ENCODE measurements around the gene ERFL.

The ERFL gene

DNA sequence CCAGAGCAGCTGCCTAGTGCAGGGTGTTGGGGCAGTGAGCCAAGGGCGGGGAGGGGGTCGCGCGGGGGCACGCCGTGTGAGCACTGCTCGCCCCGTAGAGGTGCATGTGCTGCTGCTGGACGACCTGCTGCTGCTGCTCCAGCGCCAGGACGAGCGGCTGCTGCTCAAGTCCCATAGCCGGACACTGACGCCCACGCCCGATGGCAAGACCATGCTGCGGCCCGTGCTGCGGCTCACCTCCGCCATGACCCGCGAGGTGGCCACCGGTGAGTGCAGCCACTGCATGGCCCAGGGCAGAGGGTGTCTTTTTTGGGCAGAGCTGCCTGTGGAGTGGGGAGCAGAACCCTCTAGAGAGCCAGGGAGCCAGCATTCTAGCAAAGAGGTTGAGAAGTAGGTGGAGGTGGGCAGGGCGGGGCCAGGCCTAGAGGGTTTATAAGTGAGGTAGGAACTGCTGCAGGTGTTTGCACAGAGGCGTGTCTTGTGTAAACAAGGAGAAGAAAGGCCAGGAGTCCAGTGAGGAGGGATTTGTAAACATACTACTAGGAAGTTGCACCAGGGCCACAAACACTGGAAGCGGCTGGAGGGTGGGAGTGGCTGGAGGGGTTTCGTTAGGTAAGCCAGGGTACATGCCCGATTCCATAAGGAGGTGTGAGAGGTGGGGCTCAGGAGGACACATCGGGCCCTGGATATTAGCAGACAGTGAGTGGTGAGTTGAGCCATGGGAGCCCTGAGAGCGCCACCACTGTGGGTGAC lies 24.0 kb downstream of the ERFL start:
- Mint-ChIP-seq H3K4me3 (no peak overlapping the region), H3K9me3 (no peaks in the 10 kb centered on the region), H3K36me3 (peaks cover 96% of the 10 kb centered on the region), H3K27ac (peak overlapping the region; percentile 60), H3K4me1 (peaks cover 28% of the 10 kb centered on the region)
- no peak for ATAC-seq
- DNase-seq (ENCODE audit: low spot score in 2 of 2), result no peak

DNA sequence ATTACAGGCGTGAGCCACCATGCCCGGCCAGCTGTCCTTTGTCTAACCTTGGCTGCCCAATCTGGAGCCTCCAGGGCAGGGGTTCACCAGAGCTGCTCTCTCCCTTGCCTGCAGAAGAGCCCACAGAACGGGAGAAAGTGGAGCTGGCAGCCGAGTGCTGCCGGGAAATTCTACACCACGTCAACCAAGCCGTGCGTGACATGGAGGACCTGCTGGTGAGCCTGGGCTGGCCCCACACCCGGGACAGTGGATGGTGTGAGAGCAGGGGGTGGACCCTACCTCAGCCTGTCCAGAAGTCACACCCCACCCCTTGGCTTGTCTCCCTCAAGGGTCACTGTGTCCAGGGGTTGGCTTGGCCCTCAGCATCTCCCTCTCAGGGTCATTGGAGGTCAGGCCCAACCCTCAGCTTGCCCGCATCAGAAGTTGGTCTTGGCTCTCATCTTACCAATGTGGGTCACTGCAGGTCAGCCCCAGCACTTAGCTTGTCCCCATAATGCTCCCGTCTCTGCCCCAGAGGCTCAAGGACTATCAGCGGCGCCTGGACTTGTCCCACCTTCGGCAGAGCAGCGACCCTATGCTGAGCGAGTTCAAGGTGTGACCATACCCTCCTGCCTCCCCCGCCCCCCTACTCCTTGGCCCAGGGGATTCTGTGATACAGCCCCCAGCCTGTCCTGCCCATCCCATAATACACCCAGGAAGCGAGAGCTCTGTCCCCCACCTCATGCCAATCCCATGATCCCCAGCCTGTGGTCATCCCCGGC lies 24.9 kb downstream of the ERFL start:
- Mint-ChIP-seq H3K27ac (no peak overlapping the region), H3K36me3 (peaks cover 96% of the 10 kb centered on the region), H3K4me3 (no peak overlapping the region), H3K9me3 (no peaks in the 10 kb centered on the region), H3K4me1 (peaks cover 29% of the 10 kb centered on the region)
- no peak for DNase-seq (ENCODE audit: low spot score in 2 of 2)
- ATAC-seq, result no peak

DNA sequence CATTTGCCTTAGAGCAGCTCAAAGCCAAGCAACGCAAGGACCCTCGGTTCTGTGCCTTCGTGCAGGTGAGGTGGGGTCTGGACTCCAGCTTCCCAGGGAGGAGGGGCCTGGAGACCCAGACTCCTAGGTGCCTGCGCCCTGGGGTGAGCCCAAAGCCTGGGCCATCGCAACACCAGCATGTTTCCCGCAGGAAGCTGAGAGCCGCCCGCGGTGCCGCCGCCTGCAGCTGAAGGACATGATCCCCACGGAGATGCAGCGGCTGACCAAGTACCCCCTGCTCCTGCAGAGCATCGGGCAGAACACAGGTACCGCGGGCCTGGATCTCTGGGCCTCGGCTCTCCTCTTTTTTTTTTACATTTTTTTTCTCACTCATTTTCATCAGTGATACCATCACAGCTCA lies 25.7 kb downstream of the ERFL start:
- DNase-seq (ENCODE audit: low spot score in 2 of 2) (no peak), ATAC-seq (no peak)
- H3K27ac Mint-ChIP-seq, result no peak overlapping the region
- peaks cover 100% of the 10 kb centered on the region for H3K36me3 Mint-ChIP-seq
- peaks cover 36% of the 10 kb centered on the region for H3K4me1 Mint-ChIP-seq
- H3K4me3 Mint-ChIP-seq, result no peak overlapping the region
- no peaks in the 10 kb centered on the region for H3K9me3 Mint-ChIP-seq

DNA sequence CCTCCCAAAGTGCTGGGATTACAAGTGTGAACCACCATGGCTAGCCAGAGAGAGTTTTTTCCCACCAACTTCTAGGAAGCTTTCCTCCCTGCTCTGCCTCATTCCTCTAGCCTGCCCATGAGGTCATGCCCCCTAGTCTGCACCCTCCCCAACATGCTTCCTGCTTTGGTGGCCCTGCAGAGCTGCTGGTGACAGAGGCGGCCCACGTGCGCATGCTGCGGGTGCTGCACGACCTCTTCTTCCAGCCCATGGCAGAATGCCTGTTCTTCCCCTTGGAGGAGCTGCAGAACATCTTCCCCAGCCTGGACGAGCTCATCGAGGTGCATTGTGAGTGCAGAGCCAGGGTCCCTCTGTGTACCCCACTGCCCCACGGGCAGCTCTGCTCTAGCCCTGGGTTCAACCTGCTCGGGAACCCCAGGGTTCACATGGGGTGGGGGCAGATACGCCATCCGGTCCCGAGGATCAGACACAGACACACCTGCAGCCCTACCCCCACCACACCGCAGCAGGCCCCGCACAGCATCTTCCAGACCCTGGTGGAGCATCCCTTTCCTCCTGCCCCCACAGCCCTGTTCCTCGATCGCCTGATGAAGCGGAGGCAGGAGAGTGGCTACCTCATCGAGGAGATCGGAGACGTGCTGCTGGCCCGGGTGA lies 26.4 kb downstream of the ERFL start:
- no peak for ATAC-seq
- peaks cover 97% of the 10 kb centered on the region for H3K36me3 Mint-ChIP-seq
- peak overlapping the region; percentile 52 for H3K27ac Mint-ChIP-seq
- no peak overlapping the region for H3K4me3 Mint-ChIP-seq
- H3K4me1 Mint-ChIP-seq, result peaks cover 38% of the 10 kb centered on the region
- no peaks in the 10 kb centered on the region for H3K9me3 Mint-ChIP-seq
- DNase-seq (ENCODE audit: low spot score in 2 of 2), result no peak

DNA sequence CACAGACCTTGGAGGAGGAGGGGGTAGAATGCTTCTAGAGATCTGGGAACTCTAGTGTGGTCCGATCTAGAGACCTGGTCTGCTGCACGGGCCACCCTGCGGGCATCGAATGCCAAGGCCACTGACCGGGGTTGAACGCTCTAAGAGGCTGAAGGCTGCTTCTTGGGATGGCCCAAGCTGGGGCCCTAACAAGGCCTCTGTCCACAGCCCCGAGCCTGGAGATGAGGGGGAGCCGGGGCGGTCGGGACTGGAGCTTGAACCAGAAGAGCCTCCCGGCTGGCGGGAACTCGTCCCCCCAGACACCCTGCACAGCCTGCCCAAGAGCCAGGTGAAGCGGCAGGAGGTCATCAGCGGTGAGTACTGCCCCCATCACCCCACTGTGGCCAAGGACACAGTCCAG lies 30.0 kb downstream of the ERFL start:
- H3K9me3 Mint-ChIP-seq, result no peaks in the 10 kb centered on the region
- H3K27ac Mint-ChIP-seq, result peak overlapping the region; percentile 92
- peaks cover 95% of the 10 kb centered on the region for H3K36me3 Mint-ChIP-seq
- DNase-seq (ENCODE audit: low spot score in 2 of 2) (no peak), ATAC-seq (no peak)
- peaks cover 40% of the 10 kb centered on the region for H3K4me1 Mint-ChIP-seq
- no peak overlapping the region for H3K4me3 Mint-ChIP-seq

DNA sequence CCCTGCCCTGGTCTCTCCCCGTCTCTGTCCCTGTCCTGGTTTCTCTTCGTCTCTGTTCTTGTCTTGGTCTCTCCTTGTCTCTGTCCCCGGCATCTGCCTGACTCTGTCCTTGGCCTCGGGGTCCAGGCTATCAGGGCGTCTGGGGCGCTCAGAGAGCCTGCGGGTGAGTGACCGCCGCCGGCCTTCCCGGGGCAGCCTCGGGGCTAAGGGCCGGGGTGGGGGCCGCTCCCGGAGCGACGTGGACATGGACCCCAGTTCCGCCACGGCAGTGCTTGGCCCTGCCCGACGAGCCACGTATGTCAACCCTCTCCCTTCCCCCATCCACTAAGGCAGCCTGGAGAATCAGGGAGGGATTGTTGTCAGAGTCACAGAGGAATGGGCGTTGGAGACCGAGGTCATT lies 30.4 kb downstream of the ERFL start:
- H3K4me1 Mint-ChIP-seq, result peaks cover 44% of the 10 kb centered on the region
- H3K9me3 Mint-ChIP-seq, result no peaks in the 10 kb centered on the region
- ATAC-seq (no peak), DNase-seq (ENCODE audit: low spot score in 2 of 2) (no peak)
- peaks cover 95% of the 10 kb centered on the region for H3K36me3 Mint-ChIP-seq
- no peak overlapping the region for H3K4me3 Mint-ChIP-seq
- H3K27ac Mint-ChIP-seq, result peak overlapping the region; percentile 92

DNA sequence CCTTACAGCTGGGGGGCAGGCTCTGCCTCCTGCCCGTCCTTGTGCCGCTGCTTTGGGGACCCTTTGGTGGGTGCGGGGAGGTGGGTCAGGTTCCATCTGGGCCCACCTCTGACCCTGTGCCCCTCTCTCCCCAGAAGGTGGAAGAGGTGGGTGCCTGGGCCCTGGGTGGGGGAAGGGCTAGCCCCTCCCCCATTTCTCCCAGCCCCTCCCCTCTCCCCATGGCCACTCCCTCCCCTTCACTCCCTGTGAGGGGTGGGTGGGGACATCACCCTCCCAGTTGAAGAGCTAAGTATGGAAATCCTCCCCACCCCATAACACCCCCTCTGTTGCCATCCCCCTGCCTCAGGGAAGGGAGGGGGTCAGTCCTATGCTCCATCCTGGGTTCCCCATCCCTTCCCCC lies 31.1 kb downstream of the ERFL start:
- Mint-ChIP-seq H3K27ac (peak overlapping the region; percentile 92), H3K4me3 (no peak overlapping the region), H3K4me1 (peaks cover 51% of the 10 kb centered on the region), H3K36me3 (peaks cover 95% of the 10 kb centered on the region), H3K9me3 (no peaks in the 10 kb centered on the region)
- no peak for ATAC-seq
- DNase-seq (ENCODE audit: low spot score in 2 of 2), result no peak

DNA sequence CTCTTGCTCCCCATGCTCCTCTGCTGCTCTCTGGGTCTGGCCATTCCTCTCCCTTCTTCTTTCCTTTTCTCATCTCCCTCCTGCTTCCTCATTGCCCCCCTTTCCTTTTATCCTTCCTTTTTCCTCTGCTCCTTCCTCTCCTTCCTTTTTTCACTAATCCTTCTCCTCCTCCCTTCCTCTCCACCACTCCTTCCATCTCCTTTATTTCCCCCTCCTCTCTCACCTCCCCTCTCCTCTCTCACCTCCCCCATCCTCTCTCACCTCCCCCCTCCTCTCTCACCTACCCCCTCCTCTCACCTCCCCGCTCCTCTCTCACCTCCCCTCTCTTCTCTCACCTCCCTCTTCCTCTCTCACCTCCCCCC lies 31.7 kb downstream of the ERFL start:
- no peak overlapping the region for H3K4me3 Mint-ChIP-seq
- no peak for DNase-seq (ENCODE audit: low spot score in 2 of 2)
- no peak for ATAC-seq
- no peaks in the 10 kb centered on the region for H3K9me3 Mint-ChIP-seq
- peaks cover 95% of the 10 kb centered on the region for H3K36me3 Mint-ChIP-seq
- peaks cover 56% of the 10 kb centered on the region for H3K4me1 Mint-ChIP-seq
- peak overlapping the region; percentile 92 for H3K27ac Mint-ChIP-seq

DNA sequence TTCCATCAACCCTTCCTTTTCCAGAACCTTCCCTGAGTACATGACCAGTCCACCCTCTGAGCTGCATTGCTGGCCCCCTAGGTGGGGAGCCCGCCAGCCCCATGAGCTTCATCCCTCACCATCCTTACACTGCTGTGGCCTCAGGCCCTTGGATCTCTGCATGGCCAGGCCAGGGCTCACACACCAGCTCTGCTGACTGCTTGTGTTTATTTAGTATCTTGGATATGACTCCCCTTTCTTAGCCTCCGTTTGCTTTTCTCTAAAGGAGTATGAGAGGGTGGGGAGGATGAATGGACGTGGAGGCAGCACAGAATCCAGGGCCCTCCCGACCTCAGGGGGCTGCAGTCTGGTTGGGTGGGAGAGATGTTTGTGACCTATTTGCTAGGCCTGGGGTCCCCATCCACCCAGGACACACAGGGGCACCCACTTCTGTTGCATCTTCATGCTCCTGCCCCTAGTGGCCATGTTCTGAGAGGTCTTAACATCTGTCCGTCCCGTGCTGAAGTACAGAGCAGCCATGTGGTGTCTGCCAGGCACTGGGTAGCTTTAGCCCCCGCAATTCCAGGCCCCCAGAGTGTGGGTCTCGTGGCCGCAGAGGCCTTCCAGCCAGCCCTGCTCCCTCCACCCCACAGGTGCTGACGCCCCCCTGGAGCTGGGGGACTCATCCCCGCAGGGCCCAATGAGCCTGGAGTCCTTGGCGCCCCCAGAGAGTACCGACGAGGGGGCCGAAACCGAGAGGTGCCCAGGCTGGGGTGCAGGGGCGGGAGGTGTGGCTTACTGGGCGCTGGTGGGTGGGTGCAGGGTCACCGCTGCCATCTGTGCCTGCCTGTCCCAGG lies 32.3 kb downstream of the ERFL start:
- Mint-ChIP-seq H3K27ac (peak overlapping the region; percentile 92), H3K9me3 (no peaks in the 10 kb centered on the region), H3K4me3 (no peak overlapping the region), H3K36me3 (peaks cover 95% of the 10 kb centered on the region), H3K4me1 (peaks cover 59% of the 10 kb centered on the region)
- ATAC-seq (peak; percentile 64), DNase-seq (ENCODE audit: low spot score in 2 of 2) (no peak)

DNA sequence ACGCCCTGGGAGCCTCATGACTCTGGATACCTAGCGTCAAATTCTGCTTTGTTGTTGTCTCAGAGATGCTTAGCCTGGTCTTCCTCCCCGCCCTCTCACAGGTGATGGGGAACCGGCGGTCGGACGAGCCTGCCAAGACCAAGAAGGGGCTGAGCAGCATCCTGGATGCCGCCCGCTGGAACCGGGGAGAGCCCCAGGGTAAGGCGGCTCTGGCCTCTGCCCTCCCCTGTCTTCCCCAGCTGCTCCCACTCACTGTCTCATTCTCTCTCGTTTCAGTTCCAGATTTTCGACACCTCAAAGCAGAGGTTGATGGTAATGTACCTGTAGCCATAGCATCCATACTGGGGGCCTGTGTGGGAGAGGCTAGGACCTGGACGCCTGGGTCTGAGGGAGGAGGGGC lies 33.9 kb downstream of the ERFL start:
- DNase-seq (ENCODE audit: low spot score in 2 of 2) (no peak), ATAC-seq (no peak)
- H3K36me3 Mint-ChIP-seq, result peaks cover 95% of the 10 kb centered on the region
- no peaks in the 10 kb centered on the region for H3K9me3 Mint-ChIP-seq
- peaks cover 68% of the 10 kb centered on the region for H3K4me1 Mint-ChIP-seq
- peak overlapping the region; percentile 92 for H3K27ac Mint-ChIP-seq
- H3K4me3 Mint-ChIP-seq, result no peak overlapping the region

DNA sequence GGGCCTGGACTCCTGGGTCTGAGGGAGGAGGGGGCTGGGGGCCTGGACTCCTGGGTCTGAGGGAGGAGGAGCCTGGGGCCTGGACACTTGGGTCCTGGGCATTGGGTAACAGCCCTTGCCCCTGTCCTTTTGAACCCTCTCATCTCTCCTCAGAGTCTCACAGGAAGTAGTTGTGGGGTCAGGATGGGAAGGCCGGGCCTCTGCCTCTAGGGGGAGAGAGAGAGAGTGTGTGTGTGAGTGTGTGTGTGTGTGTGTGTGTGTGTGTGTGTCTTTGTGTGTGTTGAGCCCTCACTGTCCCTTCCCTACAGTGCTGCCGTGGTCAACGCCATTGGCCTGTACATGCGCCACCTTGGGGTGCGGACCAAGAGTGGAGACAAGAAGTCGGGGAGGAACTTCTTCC lies 34.4 kb downstream of the ERFL start:
- DNase-seq (ENCODE audit: low spot score in 2 of 2) (no peak), ATAC-seq (peak; percentile 49)
- Mint-ChIP-seq H3K27ac (peak overlapping the region; percentile 92), H3K4me3 (no peak overlapping the region), H3K36me3 (peaks cover 95% of the 10 kb centered on the region), H3K9me3 (no peaks in the 10 kb centered on the region), H3K4me1 (peaks cover 72% of the 10 kb centered on the region)

DNA sequence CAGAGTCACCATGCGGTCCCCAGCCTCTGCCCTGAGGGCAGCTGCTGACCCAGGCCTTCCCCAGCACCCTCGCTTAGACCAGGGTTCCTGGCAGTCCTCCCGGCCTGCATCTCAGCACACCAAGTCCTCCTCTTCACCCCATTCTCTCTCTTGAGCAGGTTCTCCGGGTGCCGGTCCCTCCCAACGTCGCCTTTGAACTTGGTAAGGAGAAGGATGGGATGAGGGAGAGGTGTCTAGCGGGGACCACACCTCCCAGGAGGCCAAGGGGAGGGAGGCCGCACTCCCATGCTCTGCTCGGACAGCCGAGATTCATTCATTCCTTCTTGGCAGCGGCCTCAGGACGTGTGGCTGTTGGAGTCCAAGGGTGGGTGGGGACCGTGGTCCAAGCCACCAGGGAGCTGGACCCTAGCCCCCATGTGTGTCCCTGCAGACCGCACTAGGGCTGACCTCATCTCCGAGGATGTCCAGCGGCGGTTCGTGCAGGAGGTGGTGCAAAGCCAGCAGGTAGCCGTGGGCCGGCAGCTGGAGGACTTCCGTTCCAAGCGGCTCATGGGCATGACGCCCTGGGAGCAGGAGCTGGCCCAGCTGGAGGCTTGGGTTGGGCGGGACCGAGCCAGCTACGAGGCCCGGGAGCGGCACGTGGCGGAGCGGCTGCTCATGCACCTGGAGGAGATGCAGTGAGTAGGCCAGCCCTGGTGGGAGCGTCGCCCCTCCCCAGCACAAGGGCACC lies 35.9 kb downstream of the ERFL start:
- Mint-ChIP-seq H3K36me3 (peaks cover 95% of the 10 kb centered on the region), H3K4me3 (no peak overlapping the region), H3K4me1 (peaks cover 77% of the 10 kb centered on the region), H3K9me3 (no peaks in the 10 kb centered on the region), H3K27ac (peak overlapping the region; percentile 89)
- no peak for DNase-seq (ENCODE audit: low spot score in 2 of 2)
- ATAC-seq, result no peak

DNA sequence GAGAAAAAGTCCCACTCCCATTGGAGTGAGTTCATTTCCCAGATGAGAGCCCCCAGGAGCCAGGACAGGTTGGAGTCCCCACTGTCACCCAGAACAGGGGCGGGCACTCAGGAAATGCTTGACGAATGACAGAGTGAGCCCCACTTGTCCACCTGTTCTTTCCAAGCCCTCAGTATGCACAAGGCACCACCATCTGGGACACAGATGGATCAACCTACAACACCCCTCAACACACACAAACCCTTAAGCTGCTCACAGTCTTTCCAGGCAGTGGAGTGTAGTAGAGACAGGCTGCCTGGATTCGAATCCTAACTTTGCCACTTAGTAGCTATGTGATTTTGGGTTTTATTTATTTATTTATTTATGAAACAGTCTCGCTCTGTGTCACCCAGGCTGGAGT lies 37.3 kb downstream of the ERFL start:
- H3K36me3 Mint-ChIP-seq, result peaks cover 96% of the 10 kb centered on the region

DNA sequence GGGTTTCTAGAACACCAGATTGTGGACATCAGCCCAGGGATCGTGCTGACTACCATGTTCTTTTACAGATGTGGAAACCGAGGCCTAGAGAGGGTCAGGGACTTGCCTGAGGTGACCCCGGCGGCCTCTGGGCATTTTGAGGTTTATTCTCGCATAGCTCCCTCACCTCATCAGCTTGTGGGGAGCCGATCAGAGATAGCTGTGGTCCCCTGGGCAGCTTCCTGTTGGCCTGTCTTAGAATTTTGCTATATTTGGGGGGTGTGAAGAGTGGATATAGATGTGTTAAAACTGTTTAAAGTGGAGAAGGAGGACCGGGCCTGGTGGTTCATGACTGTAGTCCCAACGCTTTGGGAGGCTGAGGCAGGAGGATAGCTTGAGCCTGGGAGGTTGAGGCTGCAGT lies 38.4 kb downstream of the ERFL start:
- H3K36me3 Mint-ChIP-seq, result peaks cover 96% of the 10 kb centered on the region
- peak overlapping the region; percentile 96 for H3K27ac Mint-ChIP-seq
- H3K4me3 Mint-ChIP-seq, result peak overlapping the region; percentile 90
- peaks cover 82% of the 10 kb centered on the region for H3K4me1 Mint-ChIP-seq
- no peaks in the 10 kb centered on the region for H3K9me3 Mint-ChIP-seq
- ATAC-seq, result no peak
- no peak for DNase-seq (ENCODE audit: low spot score in 2 of 2)

More for the DNA sequence above, 37.3 kb downstream of the ERFL start:
- no peaks in the 10 kb centered on the region for H3K9me3 Mint-ChIP-seq
- peaks cover 81% of the 10 kb centered on the region for H3K4me1 Mint-ChIP-seq
- H3K4me3 Mint-ChIP-seq, result no peak overlapping the region
- ATAC-seq (no peak), DNase-seq (ENCODE audit: low spot score in 2 of 2) (no peak)
- peak overlapping the region; percentile 89 for H3K27ac Mint-ChIP-seq
